Osteocyte (in vitro differentiated cells): Measurements from ENCODE around the gene RMI2. TPM values are rescaled to one million over a fixed set of nuclear protein-coding genes. Genes with fewer than 3 reads are reported as not detected.

Experiments
- DNase-seq: peaks from one replicate; pipeline ENCODE4 v3.0.0; 2021; ENCODE audit warnings: mixed read lengths; ENCODE audit not compliant: unreplicated experiment; ENCODE audit errors: extremely low spot score
- H3K27ac Mint-ChIP-seq: one replicate; pipeline ENCODE4 v1.8.0; 2021; ENCODE audit warnings: mild to moderate bottlenecking, mixed read lengths; ENCODE audit not compliant: unreplicated experiment
- H3K27me3 Mint-ChIP-seq: one replicate; pipeline ENCODE4 v1.8.0; 2021; ENCODE audit warnings: mixed read lengths; ENCODE audit not compliant: unreplicated experiment
- H3K36me3 Mint-ChIP-seq: one replicate; pipeline ENCODE4 v1.8.0; 2021; ENCODE audit warnings: mixed read lengths; ENCODE audit not compliant: unreplicated experiment
- H3K4me1 Mint-ChIP-seq: one replicate; pipeline ENCODE4 v1.8.0; 2021; ENCODE audit warnings: mixed read lengths; ENCODE audit not compliant: unreplicated experiment
- H3K4me3 Mint-ChIP-seq: one replicate; pipeline ENCODE4 v1.8.0; 2021; ENCODE audit warnings: mild to moderate bottlenecking, moderate library complexity, mixed read lengths; ENCODE audit not compliant: unreplicated experiment
- H3K9me3 Mint-ChIP-seq: one replicate; pipeline ENCODE4 v1.8.0; 2021; ENCODE audit warnings: mixed read lengths; ENCODE audit not compliant: unreplicated experiment
- total RNA-seq: library from RNA; stranded (reverse); gene quantifications from 2 replicates; pipeline ENCODE4 v1.2.1, GENCODE V29; 2021
- TF ChIP-seq, protein P1 (sequence below): fragments of 200-600 bp; sonication (generic); IDR thresholded peaks from 2 replicates; pipeline ENCODE4 v1.5.0; 2021; ENCODE audit warnings: antibody characterized with exemption, mild to moderate bottlenecking, moderate library complexity

Gene RMI2
- total RNA-seq, 1 donor from 2014 or later: 4.1 TPM

DNA sequence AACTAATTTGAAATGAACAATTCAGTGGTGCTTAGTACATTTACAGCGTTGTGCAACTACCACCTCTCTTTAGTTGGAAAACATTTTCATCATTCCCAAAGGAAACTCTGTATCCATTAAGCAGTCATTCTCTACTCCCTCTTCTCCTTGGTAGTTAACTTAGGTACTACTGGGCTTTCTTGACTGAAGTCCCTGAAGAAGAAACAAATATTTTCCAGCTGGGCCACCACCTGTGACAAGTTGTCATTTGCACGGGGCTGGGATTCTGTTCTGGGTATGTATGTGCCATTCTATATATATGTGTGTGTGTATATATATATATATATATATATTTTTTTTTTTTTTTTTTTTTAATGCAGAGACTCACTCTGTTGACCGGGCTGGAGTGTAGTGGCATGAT lies 15.4 kb upstream of the RMI2 start:
- peaks cover 48% of the 10 kb centered on the region for H3K4me1 Mint-ChIP-seq
- no peak overlapping the region for H3K27ac Mint-ChIP-seq
- no peak for DNase-seq
- TF ChIP-seq, protein P1, sequence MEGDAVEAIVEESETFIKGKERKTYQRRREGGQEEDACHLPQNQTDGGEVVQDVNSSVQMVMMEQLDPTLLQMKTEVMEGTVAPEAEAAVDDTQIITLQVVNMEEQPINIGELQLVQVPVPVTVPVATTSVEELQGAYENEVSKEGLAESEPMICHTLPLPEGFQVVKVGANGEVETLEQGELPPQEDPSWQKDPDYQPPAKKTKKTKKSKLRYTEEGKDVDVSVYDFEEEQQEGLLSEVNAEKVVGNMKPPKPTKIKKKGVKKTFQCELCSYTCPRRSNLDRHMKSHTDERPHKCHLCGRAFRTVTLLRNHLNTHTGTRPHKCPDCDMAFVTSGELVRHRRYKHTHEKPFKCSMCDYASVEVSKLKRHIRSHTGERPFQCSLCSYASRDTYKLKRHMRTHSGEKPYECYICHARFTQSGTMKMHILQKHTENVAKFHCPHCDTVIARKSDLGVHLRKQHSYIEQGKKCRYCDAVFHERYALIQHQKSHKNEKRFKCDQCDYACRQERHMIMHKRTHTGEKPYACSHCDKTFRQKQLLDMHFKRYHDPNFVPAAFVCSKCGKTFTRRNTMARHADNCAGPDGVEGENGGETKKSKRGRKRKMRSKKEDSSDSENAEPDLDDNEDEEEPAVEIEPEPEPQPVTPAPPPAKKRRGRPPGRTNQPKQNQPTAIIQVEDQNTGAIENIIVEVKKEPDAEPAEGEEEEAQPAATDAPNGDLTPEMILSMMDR: no peak
- no peak overlapping the region for H3K4me3 Mint-ChIP-seq
- H3K27me3 Mint-ChIP-seq: no peaks in the 10 kb centered on the region
- H3K36me3 Mint-ChIP-seq: peaks cover 1% of the 10 kb centered on the region
- H3K9me3 Mint-ChIP-seq: no peaks in the 10 kb centered on the region

- H3K4me1 Mint-ChIP-seq: peaks cover 46% of the 10 kb centered on the region
- H3K9me3 Mint-ChIP-seq: no peaks in the 10 kb centered on the region
- H3K4me3 Mint-ChIP-seq: no peak overlapping the region
These were observed 14.6 kb upstream of the RMI2 start for GRCh38 chr16:11330526-11331237.

GRCh38 chr16:11331967-11332366 lies 13.3 kb upstream of the RMI2 start:
- TF ChIP-seq, protein P1: no peak
- H3K4me1 Mint-ChIP-seq: peaks cover 38% of the 10 kb centered on the region
- no peaks in the 10 kb centered on the region for H3K9me3 Mint-ChIP-seq
- H3K27ac Mint-ChIP-seq: no peak overlapping the region
- H3K27me3 Mint-ChIP-seq: no peaks in the 10 kb centered on the region
- H3K4me3 Mint-ChIP-seq: no peak overlapping the region
- DNase-seq: no peak
- H3K36me3 Mint-ChIP-seq: peaks cover 2% of the 10 kb centered on the region

More at GRCh38 chr16:11330526-11331237, 14.6 kb upstream of the RMI2 start:
- TF ChIP-seq, protein P1: no peak
- H3K27ac Mint-ChIP-seq: no peak overlapping the region
- DNase-seq: no peak
- peaks cover 2% of the 10 kb centered on the region for H3K36me3 Mint-ChIP-seq
- no peaks in the 10 kb centered on the region for H3K27me3 Mint-ChIP-seq

DNA sequence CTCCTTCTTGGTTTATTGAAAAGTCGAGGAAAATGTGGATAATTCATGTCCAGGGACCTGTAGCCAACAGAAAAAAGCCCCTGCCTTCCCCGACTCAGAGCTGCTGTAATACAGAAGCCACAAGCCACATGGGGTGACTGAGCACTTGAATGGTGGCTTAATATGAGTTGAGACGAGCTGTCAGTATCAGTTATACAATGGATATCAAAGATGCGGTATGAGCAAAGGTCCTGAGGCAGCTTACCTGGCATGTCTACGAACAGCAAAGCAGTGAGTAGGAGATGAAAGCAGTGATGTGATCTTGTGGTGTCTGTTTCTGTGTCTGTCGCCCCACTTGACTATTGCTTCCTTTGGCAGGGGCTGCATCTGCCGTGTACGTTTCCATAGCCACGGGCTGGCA lies 12.2 kb upstream of the RMI2 start:
- Mint-ChIP-seq H3K36me3 (peaks cover 2% of the 10 kb centered on the region), H3K4me1 (peaks cover 28% of the 10 kb centered on the region), H3K4me3 (no peak overlapping the region), H3K27me3 (no peaks in the 10 kb centered on the region), H3K27ac (no peak overlapping the region), H3K9me3 (no peaks in the 10 kb centered on the region)
- no peak for DNase-seq
- TF ChIP-seq, protein P1: no peak

- DNase-seq: no peak
- no peaks in the 10 kb centered on the region for H3K27me3 Mint-ChIP-seq
- TF ChIP-seq, protein P1: no peak
- H3K4me3 Mint-ChIP-seq: no peak overlapping the region
- H3K9me3 Mint-ChIP-seq: no peaks in the 10 kb centered on the region
- no peak overlapping the region for H3K27ac Mint-ChIP-seq
- H3K36me3 Mint-ChIP-seq: peaks cover 2% of the 10 kb centered on the region
- H3K4me1 Mint-ChIP-seq: peaks cover 21% of the 10 kb centered on the region
These were observed 11.6 kb upstream of the RMI2 start for GRCh38 chr16:11333702-11334101.
